Measurements from ENCODE around the gene CCDC68.

- no peak for TF ChIP-seq ZNF670 (CRISPR knock-in tag; IDR thresholded peaks at IDR 0.05; ENCODE audit: borderline replicate concordance)
- TF ChIP-seq EZH2 (conservative IDR thresholded peaks at IDR 0.05; ENCODE audit: low read depth, low read length): no peak
- TF ChIP-seq SNAPC4 (CRISPR knock-in tag; IDR thresholded peaks at IDR 0.05): no peak
- no peak for TF ChIP-seq POLR2AphosphoS5 (IDR thresholded peaks at IDR 0.05; ENCODE audit: low read depth, low read length)
- TF ChIP-seq ZNF629 (CRISPR knock-in tag; conservative IDR thresholded peaks at IDR 0.05): no peak
- no peak for TF ChIP-seq ZNF451 (CRISPR knock-in tag; IDR thresholded peaks at IDR 0.05)
- no peak for TF ChIP-seq FOXM1 (CRISPR knock-in tag; IDR thresholded peaks at IDR 0.05)
- TF ChIP-seq EHMT2 (IDR thresholded peaks at IDR 0.05; ENCODE audit: borderline replicate concordance, low read depth, low read length): no peak
- no peak for TF ChIP-seq CTCF (CRISPR knock-in tag; IDR thresholded peaks at IDR 0.05)
- no peak for TF ChIP-seq EP300 (IDR thresholded peaks at IDR 0.05; ENCODE audit: low read depth in 2 of 2, low read length in 2 of 2)
- no peak for TF ChIP-seq EP300 (CRISPR knock-in tag; IDR thresholded peaks at IDR 0.05; ENCODE audit: borderline replicate concordance)
- TF ChIP-seq FOXP4 (CRISPR knock-in tag; IDR thresholded peaks at IDR 0.05): no peak
These were observed 81.1 kb downstream of the CCDC68 start for GRCh38 chr18:54878159-54878622.

Measured in HepG2 (cell line).